ENCODE measurements around the gene MRPL4.

The MRPL4 gene

DNA sequence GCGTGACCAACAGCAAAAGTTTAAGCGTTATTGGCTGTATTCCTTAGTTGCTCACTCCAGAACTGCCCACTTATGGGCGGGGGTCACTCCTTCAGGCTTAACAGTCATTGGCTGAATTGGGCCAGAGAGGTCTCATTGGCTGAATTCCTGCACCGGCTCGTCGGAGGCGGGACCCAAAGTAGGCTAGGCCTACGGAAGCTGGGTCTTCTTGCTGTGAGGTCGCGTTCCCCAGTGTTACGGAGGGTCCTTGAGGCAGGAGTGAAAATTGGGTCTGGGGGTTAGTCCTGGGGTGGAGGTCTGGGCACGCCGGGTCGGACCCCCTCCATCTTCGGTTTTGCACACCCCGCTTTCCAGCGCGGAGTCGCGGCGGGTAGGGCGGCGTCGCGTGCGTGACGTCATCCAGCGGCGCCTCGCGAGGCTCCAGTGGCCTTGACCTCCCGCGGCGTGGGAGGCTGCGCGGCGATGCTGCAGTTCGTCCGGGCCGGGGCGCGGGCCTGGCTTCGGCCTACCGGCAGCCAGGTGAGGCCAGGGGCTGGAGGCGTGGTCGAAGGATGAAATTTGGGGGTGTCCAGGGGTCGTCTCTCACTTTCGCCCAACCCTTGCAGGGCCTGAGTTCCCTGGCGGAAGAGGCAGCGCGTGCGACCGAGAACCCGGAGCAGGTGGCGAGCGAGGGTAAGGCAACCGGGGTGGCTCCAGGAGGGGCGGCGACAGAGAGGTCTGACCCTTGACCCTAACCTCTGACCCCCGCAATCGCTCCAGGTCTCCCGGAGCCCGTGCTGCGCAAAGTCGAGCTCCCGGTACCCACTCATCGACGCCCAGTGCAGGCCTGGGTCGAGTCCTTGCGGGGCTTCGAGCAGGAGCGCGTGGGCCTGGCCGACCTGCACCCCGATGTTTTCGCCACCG, at the start of gene MRPL4:
Gene MRPL4, plus strand, starts transcription at position 423 of the 903 bp plus-strand sequence. Its CDS starts 40 bp downstream, at position 463.
- peak; percentile 95 for DNase-seq (ENCODE audit: low read depth)

DNA sequence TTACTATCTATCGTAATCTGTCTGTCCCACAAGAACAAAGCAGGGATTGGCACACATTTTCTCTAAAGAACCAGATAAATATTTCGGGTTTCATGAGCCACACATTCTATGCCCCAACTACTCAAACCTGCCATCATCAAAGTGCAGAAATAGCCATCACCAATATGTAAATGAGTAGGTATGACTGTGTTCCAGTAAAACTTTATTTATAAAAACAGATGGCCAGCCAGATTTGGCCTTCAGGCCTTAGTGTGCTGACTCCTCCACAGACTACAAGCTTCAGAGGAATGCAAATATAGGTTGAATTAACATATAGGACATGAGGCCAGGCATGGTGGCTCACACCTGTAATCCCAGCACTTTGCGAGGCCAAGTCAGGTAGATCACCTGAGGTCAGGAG, 48.3 kb upstream of the MRPL4 start:
- DNase-seq (ENCODE audit: low read depth), result no peak

DNA sequence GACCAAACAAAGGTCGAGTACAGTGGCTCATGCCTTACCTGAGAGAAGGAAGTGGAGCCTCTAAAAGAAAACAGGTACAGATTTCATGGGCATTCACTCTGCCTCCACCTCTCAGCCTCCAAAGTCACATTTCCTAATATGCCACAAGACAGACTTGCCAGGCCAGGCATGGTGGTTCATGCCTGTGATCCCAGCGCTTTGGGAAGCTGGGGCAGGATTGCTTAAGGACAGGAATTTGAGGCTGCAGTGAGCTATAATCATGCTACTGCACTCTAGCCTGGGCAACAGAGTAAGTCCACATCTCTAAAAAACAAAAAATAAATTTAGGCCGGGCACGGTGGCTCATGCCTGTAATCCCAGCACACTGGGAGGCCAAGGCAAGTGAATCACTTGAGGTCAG, 46.4 kb upstream of the MRPL4 start:
- DNase-seq (ENCODE audit: low read depth), result no peak

DNA sequence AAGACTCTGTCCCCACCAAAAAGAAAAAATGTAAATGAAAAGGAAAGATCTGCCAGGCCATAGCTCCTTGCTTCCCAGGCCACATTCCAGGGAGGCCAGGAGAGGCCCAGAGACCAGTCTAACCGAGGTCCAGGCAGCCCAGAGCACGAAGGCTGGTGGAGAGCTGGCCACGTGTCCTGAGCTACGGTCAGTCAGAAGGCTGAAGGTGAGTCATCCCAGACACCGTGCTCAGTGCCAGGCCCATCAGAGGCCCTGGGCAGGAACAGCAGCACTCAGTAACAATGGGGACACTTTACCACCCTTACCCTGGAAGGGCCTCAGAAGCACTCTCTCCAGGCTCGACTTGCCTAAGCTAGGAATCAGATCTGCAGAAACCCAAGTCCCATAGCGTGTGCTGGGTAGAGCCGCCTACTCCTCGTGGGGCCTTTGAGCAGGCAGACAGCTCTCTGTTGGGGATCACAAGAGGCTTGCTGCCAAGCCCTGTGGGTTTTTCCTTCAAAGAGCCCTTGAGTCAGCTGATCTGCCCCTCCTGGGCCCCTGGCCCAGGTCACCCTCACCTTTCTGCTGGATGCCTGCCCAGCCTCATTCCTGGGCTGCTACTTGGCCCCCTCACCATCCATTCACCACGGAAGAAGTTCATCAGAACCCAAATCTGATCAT, 45.7 kb upstream of the MRPL4 start:
- no peak for DNase-seq (ENCODE audit: low read depth)

DNA sequence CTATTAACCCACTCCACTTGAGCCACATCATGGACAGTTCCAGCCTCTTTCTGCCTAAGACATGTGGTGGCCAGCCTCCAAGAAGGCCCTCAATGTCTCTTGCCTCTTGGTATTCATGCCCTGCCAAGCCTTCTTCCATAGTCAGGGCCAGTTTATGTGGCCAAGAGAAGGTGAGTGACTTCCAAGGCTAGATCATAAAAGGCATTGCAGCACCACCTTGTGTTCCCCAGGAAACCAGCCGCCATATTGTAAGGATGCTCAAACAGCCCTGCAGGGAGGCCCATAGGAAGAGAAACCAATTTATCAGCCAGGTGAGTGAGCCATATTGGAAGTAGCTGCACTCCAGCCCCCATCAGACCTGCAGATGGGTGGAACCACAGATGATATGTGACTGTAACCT, 45.0 kb upstream of the MRPL4 start:
- DNase-seq (ENCODE audit: low read depth), result no peak

DNA sequence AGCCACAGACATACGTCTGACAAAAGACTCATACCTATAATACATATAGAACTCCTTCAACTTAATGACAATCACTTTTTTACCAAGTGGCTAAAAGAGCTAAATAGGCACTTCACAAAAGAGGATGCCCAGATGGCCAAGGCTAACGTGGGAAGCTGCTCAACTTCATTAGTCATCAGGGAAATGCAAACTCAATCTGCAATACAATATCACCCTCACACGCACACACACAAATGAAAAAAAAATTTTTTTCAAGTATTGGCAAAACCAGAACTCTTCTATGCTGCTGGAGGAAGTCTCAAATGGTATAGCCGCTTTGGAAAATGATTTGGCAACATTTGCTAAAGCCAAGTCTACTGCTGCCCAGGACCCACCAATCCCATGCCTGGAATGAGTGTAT, 42.7 kb upstream of the MRPL4 start:
- DNase-seq (ENCODE audit: low read depth), result no peak

DNA sequence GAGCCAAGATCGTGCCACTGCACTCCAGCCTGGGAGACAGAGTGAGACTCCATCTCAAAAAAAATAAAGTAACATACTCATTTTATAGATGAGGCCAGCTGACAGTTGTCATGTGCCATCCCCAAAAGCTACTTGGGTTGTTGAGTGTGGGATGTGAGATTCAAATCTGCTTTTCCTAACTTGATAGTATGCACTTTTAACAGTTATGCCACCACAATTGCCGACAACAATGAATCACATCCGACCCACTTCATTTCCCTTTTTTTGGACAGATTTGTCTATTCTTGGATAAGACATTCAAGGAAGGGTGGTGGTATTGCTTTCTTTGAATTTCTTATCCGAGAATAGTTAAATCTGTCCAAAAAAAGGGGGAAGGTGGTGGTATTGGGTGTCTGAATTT, 41.0 kb upstream of the MRPL4 start:
- DNase-seq (ENCODE audit: low read depth), result no peak

DNA sequence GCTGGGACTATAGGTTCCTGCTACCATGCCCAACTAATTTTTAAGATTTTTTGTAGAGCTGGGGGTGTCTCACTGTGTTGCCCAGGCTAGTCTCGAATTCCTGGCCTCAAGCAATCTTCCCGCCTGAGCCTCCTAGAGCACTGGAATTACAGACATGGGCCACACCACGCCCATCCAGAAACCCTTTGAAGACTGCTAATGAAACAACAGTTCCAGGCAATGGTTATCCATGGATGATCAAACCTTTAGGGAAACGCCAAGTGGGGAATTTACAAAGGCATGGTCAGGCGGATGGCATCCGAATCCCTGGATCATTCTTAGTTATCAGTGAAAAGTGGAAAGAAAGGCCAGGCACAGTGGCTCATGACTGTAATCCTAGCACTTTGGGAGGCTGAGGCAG, 40.3 kb upstream of the MRPL4 start:
- DNase-seq (ENCODE audit: low read depth), result no peak

DNA sequence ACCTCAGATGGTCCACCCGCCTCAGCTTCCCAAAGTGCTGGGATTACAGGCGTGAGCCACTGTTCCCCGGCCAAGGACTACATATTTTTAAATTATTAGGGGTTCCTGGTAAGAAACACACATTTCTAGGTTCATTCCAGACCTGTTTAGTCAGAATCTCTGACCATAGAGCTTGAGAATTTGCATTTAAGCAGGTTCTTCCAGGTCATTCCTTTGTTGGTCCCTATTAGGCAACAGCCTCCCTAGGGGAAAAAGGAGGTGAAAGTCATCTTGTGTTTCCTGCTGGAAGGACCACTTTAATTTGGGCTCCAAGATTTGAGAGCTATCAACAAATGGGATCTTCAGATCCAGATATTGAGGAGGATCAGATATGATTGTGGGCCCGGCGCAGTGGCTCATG, 37.2 kb upstream of the MRPL4 start:
- DNase-seq (ENCODE audit: low read depth), result no peak

DNA sequence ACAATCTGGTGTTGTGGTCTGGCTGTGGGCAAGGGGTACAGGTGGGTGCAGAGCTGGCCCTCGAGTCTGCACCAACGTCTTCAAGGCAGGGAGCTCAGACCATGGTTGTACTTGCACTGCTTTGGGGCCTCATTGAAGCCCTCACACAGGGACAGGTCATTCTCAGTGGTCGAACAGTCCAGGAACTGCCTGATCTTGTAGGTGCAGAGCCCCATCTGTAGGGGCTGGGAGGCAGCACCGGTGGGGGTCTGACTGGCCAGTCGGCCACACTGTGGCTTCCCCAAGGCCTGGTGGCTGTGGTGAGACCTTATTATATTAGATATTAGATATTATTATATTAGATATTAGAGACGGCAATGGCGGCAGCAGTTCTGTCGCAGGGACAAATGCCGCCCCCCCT, 34.9 kb upstream of the MRPL4 start:
- no peak for DNase-seq (ENCODE audit: low read depth)

DNA sequence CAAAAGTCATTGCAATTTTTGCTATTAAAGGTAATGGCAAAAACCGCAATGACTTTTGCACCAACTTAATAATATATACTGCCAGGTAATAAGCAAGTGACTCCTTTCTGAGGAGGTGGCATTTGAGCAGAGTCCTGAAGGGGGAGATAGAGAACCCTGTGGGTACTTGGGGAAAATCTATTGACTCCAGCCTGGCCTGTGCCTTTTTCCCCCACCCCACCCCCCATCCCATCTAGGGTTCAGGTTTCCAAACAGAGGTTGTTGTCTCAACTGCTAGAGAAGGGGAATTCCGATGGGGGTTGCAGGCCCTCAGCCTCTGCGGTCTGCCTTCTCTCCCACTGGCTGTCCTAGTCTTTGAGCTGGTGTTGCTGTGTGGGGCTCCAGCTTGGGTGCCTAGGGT, 32.3 kb upstream of the MRPL4 start:
- peak; percentile 11 for DNase-seq (ENCODE audit: low read depth)

DNA sequence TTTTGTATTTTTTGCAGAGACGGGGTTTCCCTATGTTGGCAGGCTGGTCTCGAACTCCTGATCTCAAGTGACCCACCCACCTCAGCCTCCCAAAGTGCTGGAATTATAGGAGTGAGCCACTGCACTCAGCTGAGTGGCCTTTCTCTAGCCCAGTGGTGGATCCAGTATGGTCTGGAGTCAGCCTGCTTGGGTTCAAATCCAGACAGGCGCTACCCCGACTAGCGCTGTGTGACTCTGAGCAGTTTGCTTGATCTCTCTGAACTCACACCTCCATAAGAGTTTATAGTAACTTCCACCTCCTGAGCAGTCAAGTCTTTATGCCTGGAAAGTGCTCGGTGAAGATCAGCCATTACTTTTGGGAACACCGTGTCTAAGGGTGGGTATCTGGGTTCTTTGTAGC, 31.3 kb upstream of the MRPL4 start:
- no peak for DNase-seq (ENCODE audit: low read depth)

DNA sequence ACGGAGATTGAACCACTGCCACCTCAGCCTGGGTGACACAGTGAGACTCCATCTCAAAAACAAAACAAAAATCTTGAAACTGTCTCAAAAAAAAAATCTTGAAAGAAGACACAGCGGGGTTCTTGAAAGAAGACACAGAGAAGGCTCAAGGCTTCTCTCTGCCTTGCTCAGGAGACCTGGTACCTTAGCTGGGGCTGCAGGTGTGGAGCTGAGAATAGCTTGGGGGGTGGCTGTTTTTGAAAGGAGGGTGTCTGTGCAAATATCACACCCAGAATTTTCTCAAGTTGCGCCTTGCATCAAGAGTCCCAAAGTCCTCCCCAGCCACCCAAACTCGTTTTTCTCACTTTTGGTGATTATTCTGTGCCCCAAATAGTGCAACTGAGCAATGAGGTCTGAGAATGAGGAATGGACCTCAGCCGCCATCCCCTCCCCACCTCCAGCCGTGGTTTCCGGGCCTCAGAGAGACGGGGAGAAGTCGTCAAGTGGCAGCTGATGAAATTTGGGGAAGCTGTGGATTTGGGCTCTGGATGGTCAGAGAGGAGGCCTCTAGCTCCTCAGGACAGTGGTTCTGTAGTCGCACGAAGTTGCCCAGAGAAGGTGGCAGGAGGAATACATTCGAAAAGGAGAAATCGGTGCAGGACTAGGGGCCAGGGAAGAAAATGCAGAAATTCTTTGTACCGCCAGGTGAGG, 29.7 kb upstream of the MRPL4 start:
- DNase-seq (ENCODE audit: low read depth), result no peak

DNA sequence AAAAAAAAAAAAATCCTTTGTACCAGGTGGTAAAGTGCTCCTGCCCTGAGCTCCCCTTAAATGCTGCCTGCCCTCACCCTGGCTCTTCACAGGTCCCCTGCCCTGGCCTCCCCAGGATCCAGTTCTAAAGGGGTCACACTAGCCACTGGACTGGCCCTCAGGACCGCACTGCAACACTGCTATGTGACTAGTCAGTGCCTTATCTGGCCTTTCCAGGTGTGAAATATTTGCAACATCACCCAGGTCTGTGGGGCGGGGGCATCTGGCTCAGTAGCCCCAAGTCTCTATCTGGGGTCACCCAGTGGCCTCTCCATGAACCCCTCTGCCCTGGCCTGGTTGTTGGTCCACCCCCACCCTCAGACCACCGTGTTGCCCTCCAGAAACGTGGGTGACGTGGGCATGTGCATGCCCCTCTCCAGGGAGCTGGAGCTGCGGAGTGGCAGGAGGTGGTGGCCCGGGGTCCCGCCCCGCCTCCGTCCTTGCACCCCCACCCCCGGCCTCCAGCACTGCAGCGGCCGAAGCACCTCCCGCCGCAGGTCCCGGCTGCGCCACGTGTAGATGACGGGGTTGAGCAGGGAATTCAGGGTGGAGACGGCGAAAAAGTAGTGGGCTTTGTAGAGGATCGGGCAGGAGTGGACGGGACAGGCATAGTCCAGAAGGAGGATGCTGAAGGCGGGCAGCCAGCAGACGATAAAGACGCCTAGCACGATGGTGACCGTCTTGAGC, 28.4 kb upstream of the MRPL4 start:
- DNase-seq (ENCODE audit: low read depth), result no peak

DNA sequence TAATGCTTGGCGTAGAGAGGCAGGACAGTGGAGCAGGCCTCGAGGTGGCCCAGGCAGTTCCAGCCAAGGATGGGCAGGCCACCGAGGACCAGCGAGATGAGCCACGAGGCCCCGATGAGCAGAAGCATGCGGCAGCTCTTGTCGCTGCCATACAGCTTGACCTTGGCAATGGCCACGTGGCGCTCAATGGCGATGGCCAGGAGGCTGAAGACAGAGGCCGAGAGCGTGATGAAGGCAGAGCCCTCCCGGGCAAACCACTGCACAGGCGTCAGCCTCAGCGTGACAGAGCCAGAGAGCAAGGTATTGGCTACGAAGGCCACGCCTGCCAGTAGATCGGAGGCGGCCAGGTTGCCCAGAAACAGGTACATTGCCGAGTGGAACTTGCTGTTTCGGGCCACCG, 27.7 kb upstream of the MRPL4 start:
- no peak for DNase-seq (ENCODE audit: low read depth)

DNA sequence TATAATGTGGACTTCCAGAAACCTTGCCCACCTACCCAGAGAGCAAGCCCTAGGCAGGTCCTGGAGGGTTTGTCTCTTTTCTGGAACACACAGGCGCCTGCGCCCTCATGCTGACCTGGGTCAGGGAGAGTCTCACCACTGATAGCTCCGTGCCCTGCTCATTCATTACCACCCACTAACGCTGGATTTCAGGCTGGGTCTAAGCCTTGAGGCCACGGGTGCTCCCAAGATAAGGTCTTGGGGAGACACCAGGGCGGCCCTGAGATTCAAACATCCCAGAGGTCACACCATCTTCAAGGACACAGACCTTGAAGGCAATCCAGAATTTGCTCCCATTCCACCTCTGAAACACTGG, 26.0 kb upstream of the MRPL4 start:
- DNase-seq (ENCODE audit: low read depth), result no peak

DNA sequence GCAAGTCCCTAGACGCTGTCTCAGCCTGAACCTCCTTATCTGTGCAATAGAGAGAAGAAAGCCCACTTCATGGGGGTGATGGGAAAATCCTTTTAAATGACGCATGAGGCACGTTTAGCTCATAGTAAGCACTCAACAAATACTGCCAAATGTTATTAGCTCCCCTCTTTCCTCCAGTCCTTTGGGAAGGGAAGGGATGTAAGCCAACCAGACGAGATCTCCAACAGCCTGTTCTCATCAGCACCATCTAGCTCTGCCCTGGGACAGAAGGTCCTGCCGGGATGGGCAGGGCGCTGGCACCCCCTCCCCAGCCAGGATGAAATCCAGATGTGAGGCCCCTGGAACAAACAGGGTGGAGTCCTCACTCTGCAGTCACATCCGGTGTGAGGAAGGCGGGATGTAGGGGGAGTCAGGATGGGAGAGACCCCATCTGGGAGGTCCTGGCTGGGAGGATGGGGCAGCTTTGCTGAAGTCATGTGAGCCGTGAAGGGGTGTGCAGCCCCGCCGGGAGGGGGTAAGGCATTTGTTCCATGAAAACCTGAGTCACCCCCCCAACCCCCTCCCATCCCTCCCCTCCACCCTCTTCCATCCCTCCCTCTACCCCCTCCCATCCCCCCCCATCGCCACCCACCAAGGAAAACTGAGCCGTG, 25.5 kb upstream of the MRPL4 start:
- no peak for DNase-seq (ENCODE audit: low read depth)

DNA sequence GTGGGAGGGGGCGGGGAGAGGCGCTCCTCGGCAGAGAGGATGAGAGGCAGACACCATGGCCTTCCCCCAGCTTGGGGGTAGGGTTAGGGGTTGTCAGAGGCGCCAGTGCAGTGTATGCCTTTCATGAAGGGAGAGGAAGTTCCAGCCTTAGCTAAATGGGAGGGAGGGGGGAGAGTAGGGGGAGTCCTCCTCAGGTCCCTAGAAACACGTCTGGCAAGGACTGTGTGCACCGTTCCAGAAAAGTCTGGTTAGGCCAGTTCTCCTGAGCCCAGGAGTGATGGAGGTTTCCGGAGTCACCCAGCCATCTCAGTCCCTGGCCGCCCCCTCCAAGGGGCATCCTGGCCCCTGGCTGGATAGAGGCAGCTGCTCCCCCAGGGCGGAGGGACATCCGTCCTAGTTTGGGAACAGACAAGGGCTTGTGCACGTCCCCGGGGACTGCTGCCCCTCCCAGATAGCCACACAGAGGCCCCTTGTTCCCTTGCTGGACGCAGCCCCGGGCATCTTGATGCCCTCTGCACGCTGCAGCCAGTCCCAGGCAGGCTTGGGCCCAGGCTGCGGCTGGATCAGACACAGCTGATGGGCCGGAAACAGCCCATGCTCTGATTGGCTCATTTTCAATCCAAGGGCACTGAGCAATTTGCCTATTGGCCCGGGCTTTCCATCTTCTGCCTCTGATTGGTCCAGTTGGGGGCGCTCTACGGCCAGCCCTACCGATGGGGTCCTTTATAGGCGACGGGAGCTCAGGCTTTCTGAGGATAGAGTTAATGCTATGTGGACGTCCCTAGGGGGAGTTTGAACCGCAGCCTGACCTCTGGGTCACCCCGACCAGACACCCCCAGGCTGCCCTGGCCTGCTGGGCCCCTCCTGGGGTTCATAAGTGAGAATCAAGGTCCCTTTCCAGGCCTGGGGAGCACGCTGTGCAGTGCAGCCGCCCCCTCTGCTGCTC, 24.7 kb upstream of the MRPL4 start:
- no peak for DNase-seq (ENCODE audit: low read depth)

DNA sequence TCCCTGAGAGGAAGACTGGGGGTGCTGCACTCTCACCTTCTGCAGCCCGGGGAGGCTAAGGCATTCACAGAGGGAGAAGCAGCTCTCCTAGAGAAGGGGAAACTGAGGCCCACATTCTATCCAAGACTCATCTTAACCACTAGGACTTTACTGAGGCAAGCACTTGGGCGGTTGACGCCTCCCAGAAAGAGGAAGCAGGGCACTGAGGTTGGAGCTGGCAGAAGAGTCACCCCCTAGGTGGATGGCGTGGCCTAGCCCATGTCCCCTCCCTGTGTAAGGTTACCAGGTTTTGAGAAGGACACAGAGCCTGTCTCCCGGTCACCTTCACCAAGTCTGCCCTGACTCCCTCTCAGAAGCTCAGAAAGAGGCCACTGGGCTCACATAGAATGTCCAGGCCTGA, 23.6 kb upstream of the MRPL4 start:
- no peak for DNase-seq (ENCODE audit: low read depth)

DNA sequence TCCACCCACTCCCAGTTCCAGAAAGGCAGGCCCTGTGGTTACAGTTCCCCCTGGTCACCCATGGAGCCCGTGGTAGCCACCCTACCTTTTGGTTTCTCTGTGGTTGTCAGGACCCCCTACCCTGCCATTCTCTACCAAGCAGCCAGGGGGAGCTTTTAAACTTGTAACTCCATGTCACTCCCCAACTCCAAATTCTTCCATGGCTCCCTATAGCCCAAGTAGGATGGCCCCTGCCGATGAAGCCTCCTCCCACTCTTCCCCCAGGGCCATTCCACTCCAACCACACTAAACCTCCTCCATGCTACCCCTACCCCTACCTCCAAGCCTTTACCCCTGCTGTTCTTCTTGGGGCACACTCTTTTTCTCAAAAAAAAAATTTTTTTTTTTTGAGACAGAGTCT, 23.1 kb upstream of the MRPL4 start:
- DNase-seq (ENCODE audit: low read depth), result no peak
